IPS DF 6.9 (cell line): ENCODE results near the gene CMPK1.

Experiments
- DNase-seq: peaks from one replicate; pipeline ENCODE4 v3.0.0-alpha.2; 2013; ENCODE audit warnings: low read depth, low spot score
- H3K27ac ChIP-seq: one replicate; pipeline ENCODE4 v1.5.1; 2013; ENCODE audit warnings: low read length, control low read depth
- H3K27me3 ChIP-seq: 2 replicates; pipeline ENCODE4 v1.6.1; 2013; ENCODE audit warnings: mild to moderate bottlenecking, low read length; ENCODE audit not compliant: control insufficient read depth, insufficient read depth
- H3K36me3 ChIP-seq: 2 replicates; pipeline ENCODE4 v1.6.1; 2013; ENCODE audit warnings: low read length; ENCODE audit not compliant: control insufficient read depth, insufficient read depth
- H3K4me1 ChIP-seq: 2 replicates; pipeline ENCODE4 v1.6.1; 2013; ENCODE audit warnings: low read length; ENCODE audit not compliant: control insufficient read depth, insufficient read depth
- H3K4me3 ChIP-seq: 2 replicates; pipeline ENCODE4 v1.5.1; 2013; ENCODE audit warnings: mild to moderate bottlenecking, low read length
- H3K9me3 ChIP-seq: 2 replicates; pipeline ENCODE4 v1.6.1; 2013; ENCODE audit warnings: low read length, inconsistent platforms; ENCODE audit not compliant: control insufficient read depth, insufficient read depth
- WGBS: extraction: QIAGEN DNeasy Blood & Tissue Kit; methylation state at CpG from one replicate; pipeline ENCODE4 v1.1.7; 2013; ENCODE audit warnings: mixed read lengths, missing lambda C conversion rate; ENCODE audit not compliant: insufficient read length, insufficient coverage; 5-methylcytosine and 5-hydroxymethylcytosine counted together

The CMPK1 gene

DNA sequence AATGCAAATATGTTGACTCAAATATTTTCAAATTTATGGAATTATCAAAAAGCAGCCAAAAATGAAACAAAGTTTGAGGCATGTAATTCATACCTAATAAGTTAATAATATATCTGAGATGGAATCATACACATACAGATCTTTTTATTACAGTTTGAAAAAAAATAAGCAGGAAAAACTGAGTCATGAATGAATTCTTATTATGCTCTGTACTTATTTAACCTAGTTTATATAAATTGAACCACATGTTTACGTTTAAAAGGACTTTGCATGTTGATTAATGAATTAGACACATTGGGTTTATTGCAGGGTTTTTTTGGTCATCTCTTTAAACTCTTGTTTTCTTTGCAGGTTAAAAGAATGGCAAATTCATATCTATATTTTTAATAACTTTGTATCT lies 40.9 kb downstream of the CMPK1 start:
- H3K4me1 ChIP-seq: no peaks in the 10 kb centered on the region
- H3K4me3 ChIP-seq: no peak overlapping the region
- no peaks in the 10 kb centered on the region for H3K9me3 ChIP-seq
- no peaks in the 10 kb centered on the region for H3K27me3 ChIP-seq
- DNase-seq: no peak
- H3K36me3 ChIP-seq: no peaks in the 10 kb centered on the region; the same call in 1 of the 2 replicates
- H3K27ac ChIP-seq: no peak overlapping the region
- WGBS: no CpG with 5 or more reads among the region's 1 CpG

DNA sequence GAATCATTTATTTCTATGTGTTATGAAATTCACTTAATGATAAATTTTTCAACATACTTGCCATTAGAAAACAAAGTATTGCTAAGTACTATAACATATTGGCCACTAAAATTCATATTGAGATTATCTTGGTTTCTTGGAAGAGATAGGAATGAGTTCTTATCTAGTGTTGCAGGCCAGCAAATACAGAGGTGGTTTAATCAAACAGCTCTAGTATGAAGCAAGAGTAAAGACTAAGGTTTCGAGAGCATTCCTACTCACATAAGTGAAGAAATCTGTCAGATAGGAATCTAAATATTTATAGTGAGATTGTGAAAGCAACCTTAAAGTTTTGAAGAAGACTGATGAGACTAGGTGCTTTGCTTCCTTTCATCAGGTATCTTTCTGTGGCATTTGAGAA lies 44.6 kb downstream of the CMPK1 start:
- Histone ChIP-seq H3K4me1 (no peaks in the 10 kb centered on the region), H3K27ac (no peak overlapping the region), H3K4me3 (no peak overlapping the region), H3K9me3 (no peaks in the 10 kb centered on the region), H3K27me3 (no peaks in the 10 kb centered on the region), H3K36me3 (no peaks in the 10 kb centered on the region; the same call in 1 of the 2 replicates)
- no peak for DNase-seq
- no CpG with 5 or more reads among the region's 1 CpG for WGBS

DNA sequence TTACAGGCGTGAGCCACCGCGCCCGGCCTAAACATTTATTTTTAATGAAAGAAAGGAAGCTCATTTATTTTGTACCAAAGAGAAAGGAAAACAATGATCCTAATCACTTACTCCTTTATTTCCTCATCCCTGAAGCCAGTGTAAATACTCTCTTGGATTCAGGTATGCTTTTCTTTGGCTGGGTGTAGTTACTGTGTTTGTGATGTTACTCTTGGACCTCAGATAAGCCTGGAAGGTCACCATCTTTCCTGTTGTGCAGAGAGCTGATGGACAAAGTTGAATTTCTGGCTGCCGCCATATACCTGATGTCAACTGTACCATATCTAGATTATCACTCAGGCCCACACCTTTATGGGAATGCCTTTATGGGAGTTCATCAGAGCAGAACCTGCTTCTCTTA lies 47.1 kb downstream of the CMPK1 start:
- H3K4me3 ChIP-seq: no peak overlapping the region
- no peaks in the 10 kb centered on the region for H3K27me3 ChIP-seq
- no peak for DNase-seq
- WGBS: no CpG with 5 or more reads among the region's 5 CpGs
- H3K36me3 ChIP-seq: no peaks in the 10 kb centered on the region
- no peak overlapping the region for H3K27ac ChIP-seq
- H3K9me3 ChIP-seq: no peaks in the 10 kb centered on the region
- no peaks in the 10 kb centered on the region for H3K4me1 ChIP-seq

DNA sequence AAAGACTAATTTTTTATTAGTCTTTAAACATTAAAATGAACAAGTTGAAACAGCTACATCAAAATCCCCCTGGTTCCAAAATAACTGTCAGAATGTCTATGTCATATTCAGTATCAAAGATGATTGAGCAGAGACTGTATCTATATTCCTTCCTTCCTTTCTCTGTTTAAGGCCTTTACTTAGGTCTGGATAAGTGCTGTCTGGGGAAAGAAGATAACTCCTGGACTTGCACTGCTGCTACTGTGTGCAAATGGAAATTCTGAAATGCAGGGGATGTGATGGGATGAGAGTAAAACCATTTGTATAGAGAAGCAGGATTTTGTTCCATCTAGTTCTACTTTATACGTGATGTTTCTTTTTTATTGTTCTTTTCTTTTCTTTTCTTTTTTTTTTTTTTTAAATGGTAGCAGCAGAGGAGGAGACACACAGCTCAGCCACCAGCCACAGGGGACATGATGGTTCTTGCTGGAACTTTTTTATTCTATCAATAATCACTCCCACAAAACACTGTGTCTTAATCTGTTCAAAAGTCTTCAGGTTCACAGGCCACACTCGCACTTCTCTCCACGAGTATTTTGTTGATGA lies 48.9 kb downstream of the CMPK1 start:
- Histone ChIP-seq H3K9me3 (no peaks in the 10 kb centered on the region), H3K36me3 (no peaks in the 10 kb centered on the region), H3K27ac (no peak overlapping the region), H3K4me1 (no peaks in the 10 kb centered on the region), H3K4me3 (no peak overlapping the region), H3K27me3 (no peaks in the 10 kb centered on the region)
- WGBS: no CpG with 5 or more reads among the region's 3 CpGs
- DNase-seq: no peak

DNA sequence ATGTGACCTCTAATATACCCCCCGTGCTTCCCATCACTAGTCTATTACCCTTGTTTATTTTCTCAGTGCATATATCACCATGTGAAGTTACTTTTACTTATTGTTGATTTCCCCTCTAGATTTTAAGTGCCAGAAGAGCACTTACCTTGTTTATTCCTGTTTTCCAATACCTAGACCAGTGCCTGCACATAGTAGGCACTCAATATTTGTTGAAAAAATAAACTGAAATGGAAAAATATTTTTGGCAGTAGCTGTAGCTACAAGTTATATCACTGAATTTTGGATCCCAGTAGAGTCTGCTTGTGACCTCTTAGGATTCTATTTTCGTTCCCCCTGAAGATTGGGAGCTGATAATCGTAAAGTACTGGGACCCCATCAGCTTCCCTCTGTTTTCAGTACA lies 50.5 kb downstream of the CMPK1 start:
- Histone ChIP-seq H3K4me1 (0 out of 2 replicates have a peak, but pooled peaks cover 1% of the 10 kb centered on the region), H3K9me3 (no peaks in the 10 kb centered on the region), H3K36me3 (no peaks in the 10 kb centered on the region), H3K27ac (no peak overlapping the region), H3K4me3 (no peak overlapping the region), H3K27me3 (no peaks in the 10 kb centered on the region)
- no CpG with 5 or more reads among the region's 3 CpGs for WGBS
- no peak for DNase-seq

DNA sequence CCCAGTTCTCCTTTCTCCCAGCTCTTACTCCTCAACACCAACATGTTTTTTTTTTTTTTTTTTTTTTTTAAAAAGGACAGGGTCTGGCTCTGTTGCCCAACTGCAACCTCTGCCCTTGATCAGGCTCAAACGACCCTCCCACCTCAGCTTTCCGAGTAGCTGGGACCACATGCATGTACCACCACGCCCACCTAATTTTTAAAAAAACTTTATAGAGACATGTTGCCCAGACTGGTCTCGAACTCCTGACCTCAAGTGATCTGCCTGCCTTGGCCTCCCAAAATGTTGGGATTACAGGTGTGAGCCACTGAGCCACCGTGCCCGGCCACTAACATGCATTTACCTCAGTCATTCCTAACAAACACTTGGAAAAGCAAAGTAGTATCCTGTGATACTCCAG lies 51.4 kb downstream of the CMPK1 start:
- Histone ChIP-seq H3K27ac (no peak overlapping the region), H3K4me1 (0 out of 2 replicates have a peak, but pooled peaks cover 1% of the 10 kb centered on the region)
- no CpG with 5 or more reads among the region's 6 CpGs for WGBS

DNA sequence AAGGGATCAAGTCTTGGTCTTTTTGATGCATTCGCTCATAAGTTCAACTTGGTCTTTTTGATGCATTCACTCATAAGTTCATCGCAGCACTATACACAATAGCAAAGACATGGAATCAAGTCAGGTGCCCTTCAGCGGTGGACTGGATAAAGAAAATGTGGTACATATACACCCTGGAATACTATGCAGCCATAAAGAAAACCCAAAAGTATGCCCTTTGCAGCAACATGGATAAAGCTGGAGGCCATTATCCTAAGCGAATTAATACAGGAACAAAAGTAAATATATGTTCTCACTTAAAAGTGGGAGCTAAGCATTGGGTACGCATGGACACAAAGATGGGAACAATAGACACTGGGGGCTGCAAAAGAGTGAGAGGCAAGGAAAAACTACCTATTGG lies 52.7 kb downstream of the CMPK1 start:
- WGBS: no CpG with 5 or more reads among the region's 5 CpGs
- no peaks in the 10 kb centered on the region for H3K36me3 ChIP-seq
- 0 out of 2 replicates have a peak, but pooled peaks cover 1% of the 10 kb centered on the region for H3K4me1 ChIP-seq
- H3K27me3 ChIP-seq: no peaks in the 10 kb centered on the region
- no peak overlapping the region for H3K4me3 ChIP-seq
- no peak for DNase-seq
- H3K9me3 ChIP-seq: no peaks in the 10 kb centered on the region
- H3K27ac ChIP-seq: no peak overlapping the region

More for the DNA sequence above, 51.4 kb downstream of the CMPK1 start:
- H3K27me3 ChIP-seq: no peaks in the 10 kb centered on the region
- DNase-seq: no peak
- H3K9me3 ChIP-seq: no peaks in the 10 kb centered on the region
- no peak overlapping the region for H3K4me3 ChIP-seq
- no peaks in the 10 kb centered on the region for H3K36me3 ChIP-seq

DNA sequence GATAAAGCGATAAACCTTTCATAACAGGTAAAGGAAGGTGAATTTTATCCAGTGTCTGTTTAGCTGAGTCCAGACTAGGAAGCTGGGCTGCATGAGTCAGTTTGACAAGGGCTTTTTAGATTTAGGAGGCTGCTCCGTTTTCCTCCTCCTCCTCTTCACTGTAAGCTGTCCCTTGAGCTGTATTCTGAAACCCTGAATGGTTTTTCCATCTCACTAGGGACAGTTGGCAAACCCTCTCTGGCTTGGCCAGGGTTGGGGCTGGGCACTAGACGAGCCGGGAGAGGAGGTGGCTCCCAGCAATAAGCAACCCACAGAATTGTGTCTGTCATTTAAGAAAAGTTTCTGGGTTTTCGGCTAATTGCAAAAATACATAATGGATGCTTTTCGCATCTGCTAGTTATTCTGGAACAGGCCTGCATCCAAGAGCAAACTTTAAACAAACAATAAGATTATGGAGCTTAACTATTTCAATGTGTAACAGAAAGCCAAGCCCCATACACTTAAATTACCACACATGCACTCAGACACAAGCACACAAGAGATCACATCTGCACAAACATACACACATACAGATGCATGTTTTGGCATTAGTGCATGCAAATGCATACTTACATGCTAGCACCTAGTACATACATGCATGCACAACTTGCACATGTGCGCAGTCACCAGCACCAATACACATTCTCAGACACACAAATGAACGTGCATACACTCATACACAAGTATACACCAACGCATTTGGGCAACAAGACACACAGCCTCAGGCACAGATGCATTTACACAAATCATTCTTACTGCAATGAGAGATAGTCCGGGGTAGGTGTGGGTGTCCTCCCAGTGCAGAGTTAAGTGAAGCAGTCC lies 54.7 kb downstream of the CMPK1 start:
- Histone ChIP-seq H3K9me3 (no peaks in the 10 kb centered on the region), H3K36me3 (no peaks in the 10 kb centered on the region), H3K27me3 (no peaks in the 10 kb centered on the region), H3K4me1 (0 out of 2 replicates have a peak, but pooled peaks cover 1% of the 10 kb centered on the region), H3K4me3 (no peak overlapping the region), H3K27ac (no peak overlapping the region)
- no CpG with 5 or more reads among the region's 10 CpGs for WGBS
- DNase-seq: no peak

DNA sequence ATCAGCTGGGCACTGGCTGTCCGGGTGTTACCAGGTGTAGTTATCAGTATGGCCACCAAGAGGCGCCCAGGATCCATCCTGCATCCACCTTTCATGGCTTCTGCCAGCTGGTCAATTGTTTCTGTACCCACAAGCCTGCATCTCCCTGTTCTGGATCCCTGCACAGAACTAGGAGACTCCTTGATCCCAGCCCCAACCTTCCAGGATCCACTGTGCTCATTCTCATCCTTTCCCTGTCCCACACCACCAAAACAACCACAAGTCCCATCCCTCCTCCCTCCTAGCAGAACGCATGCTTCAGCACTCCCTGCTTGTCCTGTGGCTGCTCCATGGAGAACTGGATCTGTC lies 55.3 kb downstream of the CMPK1 start:
- Histone ChIP-seq H3K36me3 (no peaks in the 10 kb centered on the region), H3K27ac (no peak overlapping the region), H3K4me3 (no peak overlapping the region), H3K27me3 (no peaks in the 10 kb centered on the region), H3K9me3 (no peaks in the 10 kb centered on the region), H3K4me1 (0 out of 2 replicates have a peak, but pooled peaks cover 1% of the 10 kb centered on the region)
- no CpG with 5 or more reads among the region's 3 CpGs for WGBS
- peak; percentile 41 for DNase-seq

DNA sequence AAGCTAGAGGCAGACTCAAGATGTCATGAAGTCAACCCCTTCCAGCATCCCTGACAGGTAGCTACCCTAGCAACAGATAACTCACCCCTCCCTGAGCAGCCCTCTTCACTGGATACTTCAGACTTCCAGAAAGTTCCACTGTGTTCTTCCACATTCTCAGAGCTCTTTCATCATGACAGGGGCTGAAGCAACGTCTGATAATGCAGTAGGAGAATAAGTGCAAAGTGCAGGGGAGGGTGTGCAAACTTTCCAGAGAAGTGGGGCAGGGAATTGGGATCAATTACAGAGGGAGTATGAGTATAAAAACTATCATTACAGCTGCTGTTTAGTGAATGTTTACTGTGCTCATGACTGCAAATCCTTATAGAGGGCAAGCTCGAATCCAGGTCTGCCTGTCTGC lies 56.1 kb downstream of the CMPK1 start:
- WGBS: no CpG with 5 or more reads among the region's 2 CpGs
- Histone ChIP-seq H3K4me1 (0 out of 2 replicates have a peak, but pooled peaks cover 1% of the 10 kb centered on the region), H3K36me3 (no peaks in the 10 kb centered on the region), H3K9me3 (no peaks in the 10 kb centered on the region), H3K27me3 (no peaks in the 10 kb centered on the region), H3K4me3 (no peak overlapping the region), H3K27ac (no peak overlapping the region)
- DNase-seq: no peak
